Suprapubic skin (tissue), 4 donors: ENCODE results near the gene NUDT6.

Experiments used
- CTCF ChIP-seq, 2 donors: fragments of 200-600 bp in 1 of 2; fragments of 450-650 bp in 1 of 2; sonication (generic) in 1 of 2; IDR thresholded peaks; one replicate each; pipeline ENCODE4 v1.5.1; 2016 to 2019; ENCODE audit warnings: antibody characterized with exemption in 2 of 2, mild to moderate bottlenecking in 1 of 2, moderate library complexity in 1 of 2
- EP300 ChIP-seq: sonication (generic); formaldehyde crosslinking; IDR thresholded peaks from one replicate; pipeline ENCODE4 v1.6.1; 2017; ENCODE audit warnings: antibody characterized with exemption
- POLR2A ChIP-seq, 2 donors: fragments of 450-650 bp; IDR thresholded peaks; one replicate each; pipeline ENCODE4 v1.6.1; 2017; ENCODE audit warnings: antibody characterized with exemption in 2 of 2, mild to moderate bottlenecking in 2 of 2, moderate library complexity in 2 of 2
- POLR2AphosphoS5 ChIP-seq, 3 donors: sonication (generic); formaldehyde crosslinking; IDR thresholded peaks; one replicate each; pipeline ENCODE4 v1.6.1; 2017; ENCODE audit warnings: antibody characterized with exemption in 3 of 3

DNA sequence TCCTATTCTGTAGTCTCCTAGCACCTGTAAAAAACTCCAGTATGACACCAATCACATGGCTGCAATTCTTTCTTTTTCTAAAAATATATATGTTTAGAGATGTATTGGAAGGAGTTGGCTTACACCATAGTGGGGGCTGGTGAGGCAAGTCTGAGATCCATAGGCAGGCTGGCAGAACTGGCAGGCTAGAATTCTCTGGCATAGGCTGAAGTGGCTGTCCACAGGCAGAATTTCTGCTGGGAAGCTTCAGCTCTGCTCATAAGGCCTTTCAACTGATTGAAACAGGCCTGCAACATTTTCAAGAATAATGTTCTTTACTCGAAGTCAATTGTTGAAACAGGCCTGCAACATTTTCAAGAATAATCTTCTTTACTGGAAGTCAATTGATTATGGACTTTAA is 58.8 kb downstream of the NUDT6 start:
- TF ChIP-seq CTCF (IDR thresholded peaks at IDR 0.05) (no peak), POLR2AphosphoS5 (IDR thresholded peaks at IDR 0.05) (no peak), POLR2A (IDR thresholded peaks at IDR 0.05) (no peak), EP300 (no peak)
